Fibroblast of pulmonary artery (primary cell): Measurements from ENCODE around the gene TACC2.
"Not testable (repeated sequence)": the region's sequence is repeated elsewhere in the genome, so short reads cannot be mapped to it uniquely, and the experiment has no call there.

Experiments used
- DNase-seq: peaks from one replicate; pipeline ENCODE4 v3.0.0-alpha.2; 2010; ENCODE audit warnings: low read depth
- H3K4me3 ChIP-seq: replicated peaks from 2 replicates; pipeline ENCODE4 v1.5.1; 2011; ENCODE audit warnings: low read depth, mild to moderate bottlenecking, control low read depth, low read length, moderate library complexity
- TF ChIP-seq, protein P1 (sequence below): IDR thresholded peaks from 2 replicates; pipeline ENCODE4 v1.5.1; 2011; ENCODE audit warnings: mild to moderate bottlenecking, control low read depth, low read length, inconsistent platforms; ENCODE audit errors: missing control alignments

The TACC2 gene

DNA sequence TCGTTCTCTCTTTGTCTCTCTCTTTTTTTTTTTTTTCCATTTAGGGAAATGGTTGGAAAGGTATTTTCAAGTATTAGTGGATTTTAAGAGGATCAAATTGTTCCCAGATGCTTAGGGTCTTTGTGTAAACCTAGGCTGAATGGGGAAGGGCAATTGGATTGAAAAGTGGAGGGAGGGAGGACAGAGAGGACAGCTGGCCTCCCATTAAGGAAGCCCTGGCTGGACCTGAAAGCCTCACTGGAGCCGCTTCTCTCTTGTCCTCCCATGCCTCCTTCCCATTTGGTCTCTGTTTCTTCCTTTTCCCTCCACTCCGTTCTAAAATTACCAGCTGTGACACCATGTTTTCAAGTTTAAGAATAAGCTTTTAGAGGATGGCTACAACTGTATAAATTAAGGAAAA, 104.1 kb downstream of the TACC2 start:
- TF ChIP-seq, protein P1, sequence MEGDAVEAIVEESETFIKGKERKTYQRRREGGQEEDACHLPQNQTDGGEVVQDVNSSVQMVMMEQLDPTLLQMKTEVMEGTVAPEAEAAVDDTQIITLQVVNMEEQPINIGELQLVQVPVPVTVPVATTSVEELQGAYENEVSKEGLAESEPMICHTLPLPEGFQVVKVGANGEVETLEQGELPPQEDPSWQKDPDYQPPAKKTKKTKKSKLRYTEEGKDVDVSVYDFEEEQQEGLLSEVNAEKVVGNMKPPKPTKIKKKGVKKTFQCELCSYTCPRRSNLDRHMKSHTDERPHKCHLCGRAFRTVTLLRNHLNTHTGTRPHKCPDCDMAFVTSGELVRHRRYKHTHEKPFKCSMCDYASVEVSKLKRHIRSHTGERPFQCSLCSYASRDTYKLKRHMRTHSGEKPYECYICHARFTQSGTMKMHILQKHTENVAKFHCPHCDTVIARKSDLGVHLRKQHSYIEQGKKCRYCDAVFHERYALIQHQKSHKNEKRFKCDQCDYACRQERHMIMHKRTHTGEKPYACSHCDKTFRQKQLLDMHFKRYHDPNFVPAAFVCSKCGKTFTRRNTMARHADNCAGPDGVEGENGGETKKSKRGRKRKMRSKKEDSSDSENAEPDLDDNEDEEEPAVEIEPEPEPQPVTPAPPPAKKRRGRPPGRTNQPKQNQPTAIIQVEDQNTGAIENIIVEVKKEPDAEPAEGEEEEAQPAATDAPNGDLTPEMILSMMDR = no peak
- DNase-seq = no peak
- no peak overlapping the region for H3K4me3 ChIP-seq

DNA sequence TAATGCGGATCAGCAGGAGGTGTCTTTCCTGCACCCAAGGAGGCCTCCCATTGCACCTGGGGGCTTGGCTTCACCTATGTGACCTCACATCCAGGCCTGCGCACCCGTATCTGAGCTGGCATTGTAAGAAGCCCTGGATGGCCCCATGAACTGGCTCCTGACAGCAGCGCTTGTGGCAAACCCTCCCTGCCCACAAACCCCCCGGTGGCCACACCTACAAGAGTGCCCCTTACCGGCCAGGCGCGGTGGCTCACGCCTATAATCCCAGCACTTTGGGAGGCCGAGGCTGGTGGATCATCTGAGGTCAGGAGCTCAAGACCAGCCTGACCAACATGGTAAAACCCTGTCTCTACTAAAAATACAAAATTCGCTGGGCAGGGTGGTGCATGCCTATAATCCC, 107.2 kb downstream of the TACC2 start:
- not testable (repeated sequence) for H3K4me3 ChIP-seq, DNase-seq

DNA sequence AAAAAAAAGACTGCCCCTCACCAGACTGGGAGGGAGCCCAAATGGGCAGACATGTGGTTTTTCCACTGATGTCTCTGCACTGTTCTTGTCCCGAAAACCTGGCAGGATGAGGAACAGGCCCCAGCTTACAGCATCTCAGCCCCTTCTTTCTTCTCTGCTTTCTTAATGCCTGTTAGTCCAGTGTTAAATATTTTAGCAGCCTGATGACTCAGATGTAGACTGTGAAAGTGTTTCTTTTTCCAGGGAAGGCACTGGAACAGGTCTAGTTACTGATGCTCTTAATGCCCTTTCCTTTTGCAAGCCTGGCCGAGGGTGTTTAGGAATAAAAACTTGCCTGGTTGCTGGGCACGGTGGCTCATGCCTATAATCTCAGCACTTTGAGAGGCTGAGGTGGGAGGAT, 107.7 kb downstream of the TACC2 start:
- no peak overlapping the region for H3K4me3 ChIP-seq
- TF ChIP-seq, protein P1 = no peak
- DNase-seq = no peak

DNA sequence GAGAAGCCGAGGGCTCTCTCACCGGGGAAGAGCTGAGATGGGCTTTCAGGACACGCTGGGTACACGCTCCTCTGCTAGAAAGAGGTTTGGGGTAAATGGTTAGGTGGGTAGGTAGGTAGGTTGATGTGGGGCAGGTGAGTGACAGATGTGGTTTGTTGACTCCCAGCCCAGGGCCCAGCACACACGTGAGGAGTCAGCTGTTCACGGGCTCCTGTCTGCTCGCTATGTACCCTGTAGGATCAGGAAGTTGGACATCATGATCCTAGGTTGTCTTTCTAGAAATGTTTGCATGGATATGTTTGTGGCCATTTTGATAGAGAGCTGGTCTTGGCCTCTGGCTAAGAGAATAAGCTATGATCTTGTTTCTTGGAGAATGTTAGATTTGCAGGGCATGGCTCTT, 109.0 kb downstream of the TACC2 start:
- H3K4me3 ChIP-seq = no peak overlapping the region
- TF ChIP-seq, protein P1 = no peak
- no peak for DNase-seq

DNA sequence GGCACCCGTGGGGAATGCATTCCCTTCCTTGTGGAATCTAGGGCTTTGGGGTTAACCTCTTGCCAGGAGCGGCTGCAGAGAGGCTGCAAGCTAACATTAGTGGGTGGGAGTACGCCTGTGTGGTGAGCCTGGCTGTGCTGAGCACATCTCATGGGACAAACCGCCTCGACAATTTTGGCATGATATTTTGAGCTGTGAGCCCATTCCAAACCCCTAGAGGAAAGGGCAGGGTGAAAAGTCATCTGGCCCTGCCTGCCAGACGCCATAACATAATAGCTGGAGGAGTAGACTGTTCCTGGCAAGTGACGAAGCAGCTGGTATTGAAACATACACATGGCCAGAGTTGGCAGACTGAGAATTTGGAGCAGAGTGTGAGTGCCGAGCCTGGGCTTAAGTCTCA, 110.0 kb downstream of the TACC2 start:
- no peak overlapping the region for H3K4me3 ChIP-seq
- TF ChIP-seq, protein P1 = no peak
- peak; percentile 47 for DNase-seq

DNA sequence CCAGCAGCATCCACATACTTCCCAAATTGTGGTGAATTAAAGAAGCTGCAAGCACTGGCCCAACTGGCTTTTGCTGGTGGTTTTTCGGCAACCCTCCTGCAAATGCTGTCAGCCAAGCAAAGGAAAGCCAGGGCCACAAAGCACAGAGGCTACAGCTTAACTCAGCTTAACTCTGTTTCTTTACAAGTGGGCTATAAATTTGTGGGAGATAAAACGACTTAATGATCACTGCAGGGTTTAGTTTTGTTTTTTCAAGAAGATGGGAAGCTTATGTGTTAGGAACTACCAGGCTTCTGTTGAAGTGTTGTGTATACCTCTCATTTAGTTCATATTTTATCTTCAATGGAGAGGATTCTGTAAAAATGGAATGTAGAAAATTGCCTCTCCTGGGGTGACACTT, 110.6 kb downstream of the TACC2 start:
- no peak for DNase-seq
- H3K4me3 ChIP-seq = no peak overlapping the region
- TF ChIP-seq, protein P1 = no peak

DNA sequence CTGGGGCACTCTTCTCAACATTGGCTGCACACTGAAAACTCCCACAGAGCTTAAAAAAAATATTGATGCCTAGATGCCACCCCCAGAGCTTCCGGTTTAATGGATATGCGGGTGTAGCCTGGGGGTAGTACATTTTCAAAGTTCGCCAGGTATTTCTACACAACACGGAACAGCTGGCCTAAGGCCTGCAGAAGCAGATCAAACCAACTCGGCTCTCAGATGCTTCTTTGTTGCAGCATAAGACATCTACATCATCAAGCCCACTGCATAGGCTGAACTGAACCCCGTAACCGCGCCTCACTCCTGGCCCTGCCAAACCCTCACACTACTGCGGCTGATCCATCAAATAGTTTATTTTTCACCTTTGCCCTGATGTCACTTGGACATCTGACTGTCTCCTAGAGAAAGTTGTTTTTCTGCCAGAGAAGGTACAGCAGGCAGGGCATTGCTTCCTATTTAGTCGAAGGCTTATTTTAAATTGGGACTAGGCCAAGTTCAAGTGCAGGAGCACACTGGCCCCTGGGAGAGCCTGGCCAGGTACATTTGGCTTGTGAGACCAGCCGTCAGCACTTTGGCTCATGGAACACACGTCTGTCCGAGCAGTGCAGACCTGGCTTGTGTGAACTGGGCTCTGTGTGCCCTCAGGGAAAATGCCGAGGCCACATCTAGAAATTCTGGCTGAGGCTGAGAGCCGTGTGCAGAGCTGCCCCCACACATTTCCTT, 113.3 kb downstream of the TACC2 start:
- DNase-seq = no peak
- H3K4me3 ChIP-seq = no peak overlapping the region
- TF ChIP-seq, protein P1 = no peak
